ENCODE data around the gene CA5B. TPM values are rescaled to one million over a fixed set of nuclear protein-coding genes. Genes with fewer than 3 reads are reported as not detected.

CA5B gene
- total RNA-seq, 4 donors from 2014 or later: 9.9 to 31.6 (median 14.9) TPM

GRCh38 chrX:15714529-15714928 is 23.5 kb upstream of the CA5B start:
- Histone ChIP-seq H3K27me3 (no peaks in the 10 kb centered on the region), H3K9me3 (no peaks in the 10 kb centered on the region), H3K4me3 (replicated peaks in 1 of 3) (no peak overlapping the region), H3K27ac (no peak overlapping the region), H3K4me1 (no peaks in the 10 kb centered on the region), H3K36me3 (no peaks in the 10 kb centered on the region)
- no peak for TF ChIP-seq POLR2A (IDR thresholded peaks at IDR 0.05)
- no peak for TF ChIP-seq CTCF (IDR thresholded peaks at IDR 0.05)
- intact Hi-C loops (cut with DNase I): no loop called here
- DNase-seq: peak; percentile 12 to 48
- 80 to 85% methylated on average over 1 of the region's 1 CpG for WGBS, 2 donors

GRCh38 chrX:15718283-15718970 is 19.6 kb upstream of the CA5B start:
- no peak for TF ChIP-seq CTCF (IDR thresholded peaks at IDR 0.05)
- no peak for TF ChIP-seq POLR2A (IDR thresholded peaks at IDR 0.05)
- H3K4me3 ChIP-seq (replicated peaks in 1 of 3): no peak overlapping the region
- no peaks in the 10 kb centered on the region for H3K27me3 ChIP-seq
- 77 to 80% methylated on average over 9 of the region's 9 CpGs for WGBS, 2 donors
- no peaks in the 10 kb centered on the region for H3K9me3 ChIP-seq
- no peaks in the 10 kb centered on the region for H3K4me1 ChIP-seq
- DNase-seq: no peak
- H3K27ac ChIP-seq: no peak overlapping the region
- intact Hi-C loops (cut with DNase I): no loop called here
- no peaks in the 10 kb centered on the region for H3K36me3 ChIP-seq

GRCh38 chrX:15719324-15719968 is 18.6 kb upstream of the CA5B start:
- no peak for DNase-seq
- intact Hi-C loops (cut with DNase I): no loop called here
- TF ChIP-seq CTCF (IDR thresholded peaks at IDR 0.05) (no peak), POLR2A (IDR thresholded peaks at IDR 0.05) (no peak)
- Histone ChIP-seq H3K36me3 (no peaks in the 10 kb centered on the region), H3K27ac (no peak overlapping the region), H3K9me3 (no peaks in the 10 kb centered on the region), H3K4me3 (replicated peaks in 1 of 3) (no peak overlapping the region), H3K4me1 (no peaks in the 10 kb centered on the region), H3K27me3 (no peaks in the 10 kb centered on the region)
- 92 to 96% methylated on average over 4 of the region's 4 CpGs for WGBS, 2 donors

- Histone ChIP-seq H3K27ac (no peak overlapping the region), H3K4me1 (no peaks in the 10 kb centered on the region), H3K4me3 (replicated peaks in 1 of 3) (no peak overlapping the region), H3K9me3 (no peaks in the 10 kb centered on the region), H3K36me3 (no peaks in the 10 kb centered on the region), H3K27me3 (no peaks in the 10 kb centered on the region)
- 87 to 100% methylated on average over 1 of the region's 1 CpG for WGBS, 2 donors
- DNase-seq: no peak
- intact Hi-C loops (cut with DNase I): no loop called here
- TF ChIP-seq CTCF (IDR thresholded peaks at IDR 0.05) (no peak), POLR2A (IDR thresholded peaks at IDR 0.05) (no peak)
Observed at GRCh38 chrX:15721911-15722310, 16.2 kb upstream of the CA5B start.

GRCh38 chrX:15723887-15724517 is 14.1 kb upstream of the CA5B start:
- no peaks in the 10 kb centered on the region for H3K27me3 ChIP-seq
- no peaks in the 10 kb centered on the region for H3K4me1 ChIP-seq
- no peak overlapping the region for H3K27ac ChIP-seq
- WGBS, 2 donors: 90 to 96% methylated on average over 2 to 3 of the region's 3 CpGs
- H3K36me3 ChIP-seq: no peaks in the 10 kb centered on the region
- no peaks in the 10 kb centered on the region for H3K9me3 ChIP-seq
- TF ChIP-seq CTCF (IDR thresholded peaks at IDR 0.05) (no peak), POLR2A (IDR thresholded peaks at IDR 0.05) (no peak)
- no peak for DNase-seq
- intact Hi-C loops (cut with DNase I): no loop called here
- no peak overlapping the region for H3K4me3 ChIP-seq (replicated peaks in 1 of 3)

Measured in thyroid gland (tissue), 4 donors.